Ovary (tissue), 9 donors: Measurements from ENCODE around the gene IL1R1. TPM values are rescaled to one million over a fixed set of nuclear protein-coding genes. Genes with fewer than 3 reads are reported as not detected.

ENCODE experiments used
- DNase-seq, 5 donors: peaks; one replicate each; pipeline ENCODE4 v3.0.0-alpha.2; 2019 to 2020
- H3K27ac ChIP-seq, 2 donors: fragments of 200-600 bp; one replicate each; pipeline versions ENCODE4 v1.5.1 to v1.8.0; 2019 to 2022
- H3K27me3 ChIP-seq: fragments of 200-600 bp; one replicate; pipeline ENCODE4 v1.8.0; 2022
- H3K36me3 ChIP-seq: fragments of 200-600 bp; sonication (generic); one replicate; pipeline ENCODE4 v1.5.1; 2019
- H3K4me1 ChIP-seq: one replicate; pipeline ENCODE4 v1.8.1; 2013; ENCODE audit warnings: mild to moderate bottlenecking, moderate library complexity; ENCODE audit not compliant: insufficient read depth
- H3K4me3 ChIP-seq: fragments of 200-600 bp; sonication (generic); one replicate; pipeline ENCODE4 v1.5.1; 2017
- H3K9me3 ChIP-seq, 2 donors: fragments of 200-600 bp in 1 of 2; sonication (generic) in 1 of 2; one replicate each; pipeline versions ENCODE4 v1.5.1 to v1.8.1; 2013 to 2019; ENCODE audit warnings: mild to moderate bottlenecking in 1 of 2, moderate library complexity in 1 of 2
- EP300 ChIP-seq: sonication (generic); formaldehyde crosslinking; IDR thresholded peaks from one replicate; pipeline ENCODE4 v1.6.1; 2017; ENCODE audit warnings: antibody characterized with exemption
- POLR2A ChIP-seq: fragments of 450-650 bp; IDR thresholded peaks from one replicate; pipeline ENCODE4 v1.6.1; 2017; ENCODE audit warnings: antibody characterized with exemption, mild to moderate bottlenecking, moderate library complexity
- WGBS, 3 donors: extraction: QIAGEN DNeasy Blood & Tissue Kit in 1 of 3; methylation state at CpG; one replicate each; pipeline versions ENCODE4 v1.1.5 to v1.1.7; 2013 to 2017; 5-methylcytosine and 5-hydroxymethylcytosine counted together
- intact Hi-C, 4 donors: fragments of 100-400 bp; cut with DNase I; formaldehyde crosslinking; loops; one replicate each; pipeline versions ENCODE4 v1.11.0 to v1.15.1; 2022 to 2023
- polyA plus RNA-seq, 2 donors: library from polyadenylated mRNA; stranded (reverse); fragments of 200-250 nt in 1 of 2; fragments of 350-450 nt in 1 of 2; fragmentation: Illumina TruSeq in 1 of 2; extraction: RNeasy Lipid Tissue Mini Kit (QIAGEN cat#74804) in 1 of 2; gene quantifications; one replicate each; pipeline ENCODE4 v1.2.3, GENCODE V29; 2013 to 2014
- total RNA-seq, 7 donors: library from RNA; depleted of rRNA in 2 of 7; stranded (reverse); fragments of >200 nt in 2 of 7; fragmentation: NEBNext Ultra II Directional in 3 of 7; extraction: Animal tissue kit (Norgen Biotek cat#: 25700) in 3 of 7; gene quantifications; one replicate each; pipeline versions ENCODE4 v1.1.0 to v1.2.4, GENCODE V29; 2016 to 2023
- TF ChIP-seq, protein P1 (sequence below), 3 donors: fragments of 450-650 bp in 2 of 3; fragments of 200-600 bp in 1 of 3; IDR thresholded peaks; one replicate each; pipeline versions ENCODE4 v1.5.1 to v1.8.0; 2016 to 2022; ENCODE audit warnings: antibody characterized with exemption in 3 of 3, mild to moderate bottlenecking in 1 of 3
- donor health status: DM: no; HTN: no; CAD: no; lungs with moderate emphysema.
- donor health status: DM: no; HTN: no; CAD: no.
- donor health status: Bipolar disorder and iron deficiency.
- donor health status: DM: yes; HTN: yes; CAD: no.
- donor health status: DM: no; HTN: no; CAD: no.
- donor health status: DM: yes; HTN: yes; CAD: no.

IL1R1 gene
- total and polyA plus RNA-seq, 9 donors = 6.5 to 142 (median 36.5) TPM

- peaks cover 5% of the 10 kb centered on the region for H3K4me1 ChIP-seq
- TF ChIP-seq EP300 = no peak
- TF ChIP-seq, protein P1, sequence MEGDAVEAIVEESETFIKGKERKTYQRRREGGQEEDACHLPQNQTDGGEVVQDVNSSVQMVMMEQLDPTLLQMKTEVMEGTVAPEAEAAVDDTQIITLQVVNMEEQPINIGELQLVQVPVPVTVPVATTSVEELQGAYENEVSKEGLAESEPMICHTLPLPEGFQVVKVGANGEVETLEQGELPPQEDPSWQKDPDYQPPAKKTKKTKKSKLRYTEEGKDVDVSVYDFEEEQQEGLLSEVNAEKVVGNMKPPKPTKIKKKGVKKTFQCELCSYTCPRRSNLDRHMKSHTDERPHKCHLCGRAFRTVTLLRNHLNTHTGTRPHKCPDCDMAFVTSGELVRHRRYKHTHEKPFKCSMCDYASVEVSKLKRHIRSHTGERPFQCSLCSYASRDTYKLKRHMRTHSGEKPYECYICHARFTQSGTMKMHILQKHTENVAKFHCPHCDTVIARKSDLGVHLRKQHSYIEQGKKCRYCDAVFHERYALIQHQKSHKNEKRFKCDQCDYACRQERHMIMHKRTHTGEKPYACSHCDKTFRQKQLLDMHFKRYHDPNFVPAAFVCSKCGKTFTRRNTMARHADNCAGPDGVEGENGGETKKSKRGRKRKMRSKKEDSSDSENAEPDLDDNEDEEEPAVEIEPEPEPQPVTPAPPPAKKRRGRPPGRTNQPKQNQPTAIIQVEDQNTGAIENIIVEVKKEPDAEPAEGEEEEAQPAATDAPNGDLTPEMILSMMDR (IDR thresholded peaks at IDR 0.05) = no peak
- no peak for TF ChIP-seq POLR2A
- H3K9me3 ChIP-seq = no peaks in the 10 kb centered on the region
- 88 to 92% (median 91%) methylated on average over 4 of the region's 4 CpGs for WGBS, 3 donors
- DNase-seq = no peak
- H3K27me3 ChIP-seq = no peaks in the 10 kb centered on the region
- H3K36me3 ChIP-seq = no peaks in the 10 kb centered on the region
- H3K27ac ChIP-seq = no peak overlapping the region
- intact Hi-C loops = no loop called here
- H3K4me3 ChIP-seq = no peak overlapping the region
Observed at GRCh38 chr2:102145107-102145506, 2.6 kb downstream of the IL1R1 start.

GRCh38 chr2:102145934-102146333 is 3.4 kb downstream of the IL1R1 start:
- no peaks in the 10 kb centered on the region for H3K36me3 ChIP-seq
- no peak overlapping the region for H3K4me3 ChIP-seq
- no peak overlapping the region for H3K27ac ChIP-seq
- no peak for TF ChIP-seq POLR2A
- TF ChIP-seq EP300 = no peak
- TF ChIP-seq, protein P1 (IDR thresholded peaks at IDR 0.05) = no peak
- H3K9me3 ChIP-seq = no peaks in the 10 kb centered on the region
- no peak for DNase-seq
- H3K27me3 ChIP-seq = no peaks in the 10 kb centered on the region
- H3K4me1 ChIP-seq = peaks cover 4% of the 10 kb centered on the region
- 95 to 96% (median 96%) methylated on average over 4 of the region's 4 CpGs for WGBS, 3 donors
- intact Hi-C loops = no loop called here

- 80 to 95% (median 85%) methylated on average over 3 of the region's 3 CpGs for WGBS, 3 donors
- no peaks in the 10 kb centered on the region for H3K27me3 ChIP-seq
- TF ChIP-seq EP300 (no peak), POLR2A (no peak)
- TF ChIP-seq, protein P1 (IDR thresholded peaks at IDR 0.05) = no peak
- DNase-seq = no peak
- intact Hi-C loops = loop anchor here in 1 of 4 donors (2.0 kb wide), 1 partner anchor 25 kb away; no protein-coding TSS in a partner anchor
- H3K4me1 ChIP-seq = no peaks in the 10 kb centered on the region
- no peak overlapping the region for H3K27ac ChIP-seq
- no peaks in the 10 kb centered on the region for H3K9me3 ChIP-seq
- no peaks in the 10 kb centered on the region for H3K36me3 ChIP-seq
- no peak overlapping the region for H3K4me3 ChIP-seq
Observed at GRCh38 chr2:102147935-102148334, 5.4 kb downstream of the IL1R1 start.

GRCh38 chr2:102149243-102149642 is 6.7 kb downstream of the IL1R1 start:
- Histone ChIP-seq H3K9me3 (no peaks in the 10 kb centered on the region), H3K36me3 (no peaks in the 10 kb centered on the region), H3K4me1 (no peaks in the 10 kb centered on the region), H3K27ac (no peak overlapping the region), H3K4me3 (no peak overlapping the region), H3K27me3 (no peaks in the 10 kb centered on the region)
- DNase-seq = no peak
- 74 to 93% (median 76%) methylated on average over 2 of the region's 2 CpGs for WGBS, 3 donors
- TF ChIP-seq, protein P1 (IDR thresholded peaks at IDR 0.05) = no peak
- no peak for TF ChIP-seq EP300
- TF ChIP-seq POLR2A = no peak
- intact Hi-C loops = loop anchor here in 1 of 4 donors (2.0 kb wide), 1 partner anchor 24 kb away; no protein-coding TSS in a partner anchor
